GOT3 (cell line): Measurements from ENCODE around the gene SMARCA1.
"Not testable (repeated sequence)": the region's sequence is repeated elsewhere in the genome, so short reads cannot be mapped to it uniquely, and the experiment has no call there.

ENCODE experiments used
- DNase-seq: peaks from one replicate; lab custom pipeline; 2025; ENCODE audit warnings: mixed read lengths; lab: John Stamatoyannopoulos, UW

The SMARCA1 gene

DNA sequence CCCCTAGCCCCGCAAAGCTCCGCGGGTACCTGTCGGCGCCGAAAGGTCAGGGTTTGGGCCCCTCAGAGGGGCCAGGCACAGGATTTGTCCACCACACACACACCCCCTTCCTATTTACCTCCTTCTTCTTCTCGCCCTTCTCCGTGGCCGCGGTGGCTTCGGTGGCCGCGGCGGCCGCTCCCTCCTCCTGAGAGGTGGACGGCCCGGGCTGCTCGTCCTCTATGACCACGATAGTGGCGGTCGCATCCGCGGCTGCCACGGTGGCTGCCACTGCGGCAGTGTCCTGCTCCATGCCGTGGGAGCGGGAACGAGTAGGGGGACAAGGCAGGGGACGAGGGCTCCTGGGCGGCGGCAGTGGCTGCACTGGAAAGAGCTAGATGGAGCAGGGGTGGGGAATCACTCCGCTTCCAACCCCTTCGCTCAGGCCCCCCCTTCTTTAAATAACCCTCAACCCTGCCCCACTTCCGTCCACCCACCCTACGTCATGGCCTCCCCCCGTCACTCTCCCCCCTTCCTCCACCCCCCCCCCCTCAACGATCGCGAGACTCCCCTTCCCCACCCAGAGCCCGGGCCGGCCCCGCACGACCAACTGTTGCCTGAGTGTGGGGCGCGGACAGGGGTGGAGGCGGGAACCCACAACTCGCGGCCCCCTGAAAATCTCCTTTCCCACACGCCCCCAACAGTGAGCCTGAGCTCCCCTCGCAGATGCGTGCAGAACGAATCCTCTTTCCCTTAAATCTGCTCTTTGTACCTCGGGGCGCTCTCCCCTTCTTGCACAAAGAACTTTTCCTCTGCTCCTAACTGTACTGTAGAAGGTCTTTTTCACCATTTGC, at the start of gene SMARCA1:
SMARCA1 (minus strand) TSS at position 412 of the 833 bp plus-strand sequence; CDS start at position 292, 120 bp downstream.
- DNase-seq = peak; percentile 4

- DNase-seq = no peak
These were observed 49.1 kb upstream of the SMARCA1 start for GRCh38 chrX:129572422-129572821.

- DNase-seq = no peak
These were observed 45.1 kb upstream of the SMARCA1 start for GRCh38 chrX:129568349-129568748.

DNA sequence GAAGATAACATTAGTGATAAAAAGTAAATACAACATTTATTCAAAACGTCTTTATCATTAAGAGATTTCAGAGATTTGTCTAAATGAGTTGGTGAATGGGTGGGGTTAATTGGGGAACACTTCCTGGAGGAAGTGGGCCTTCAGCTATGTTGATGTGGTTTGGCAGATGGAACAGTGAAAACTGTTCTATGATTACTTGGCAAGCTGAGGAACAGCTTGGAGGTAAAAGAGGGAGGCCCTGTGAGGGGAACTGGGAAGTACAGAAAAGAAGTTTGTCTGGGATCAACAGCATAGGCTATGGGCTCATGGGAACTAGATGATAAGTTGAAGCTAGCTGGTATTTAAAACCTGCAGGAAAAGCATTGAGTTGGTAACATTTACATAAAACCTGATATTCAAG, 42.8 kb upstream of the SMARCA1 start:
- no peak for DNase-seq

DNA sequence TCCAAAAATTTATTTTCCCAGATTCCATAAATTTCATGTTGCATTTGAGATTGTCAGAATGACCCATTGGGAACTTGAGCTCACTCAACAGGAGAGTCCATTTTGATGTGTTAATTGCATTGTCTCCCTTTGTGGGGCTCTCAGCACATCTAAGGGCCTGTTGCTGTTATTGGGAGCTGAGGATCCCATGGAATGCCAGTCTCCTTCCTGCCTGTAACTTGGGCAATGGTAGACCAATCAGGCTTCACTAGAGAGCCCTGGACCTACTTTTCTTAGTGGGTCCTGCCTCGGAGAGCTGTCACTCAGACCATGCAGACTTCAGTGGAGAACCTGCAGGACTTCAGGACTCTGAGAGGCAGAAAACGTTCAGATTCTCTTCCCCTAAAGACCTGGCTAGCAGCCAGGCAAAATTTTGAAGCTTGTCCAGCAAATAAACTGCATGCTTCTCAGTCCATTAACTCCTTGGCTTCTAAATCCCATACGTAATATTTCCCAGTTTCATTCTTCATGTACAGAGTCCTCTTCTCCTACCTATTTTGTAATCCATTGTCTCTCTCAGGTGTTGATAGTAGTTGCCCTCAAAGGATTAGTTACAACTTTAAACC, 41.9 kb upstream of the SMARCA1 start:
- no peak for DNase-seq

DNA sequence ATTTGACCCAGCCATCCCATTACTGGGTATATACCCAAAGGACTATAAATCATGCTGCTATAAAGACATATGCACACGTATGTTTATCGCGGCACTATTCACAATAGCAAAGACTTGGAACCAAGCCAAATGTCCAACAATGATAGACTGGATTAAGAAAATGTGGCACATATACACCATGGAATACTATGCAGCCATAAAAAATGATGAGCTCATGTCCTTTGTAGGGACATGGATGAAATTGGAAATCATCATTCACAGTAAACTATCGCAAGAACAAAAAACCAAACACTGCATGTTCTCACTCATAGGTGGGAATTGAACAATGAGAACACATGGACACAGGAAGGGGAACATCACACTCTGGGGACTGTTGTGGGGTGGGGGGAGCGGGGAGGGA, 41.1 kb upstream of the SMARCA1 start:
- DNase-seq = not testable (repeated sequence)

GRCh38 chrX:129561453-129561852, 38.2 kb upstream of the SMARCA1 start:
- no peak for DNase-seq

- DNase-seq = no peak
These were observed 36.5 kb upstream of the SMARCA1 start for GRCh38 chrX:129559783-129560182.

DNA sequence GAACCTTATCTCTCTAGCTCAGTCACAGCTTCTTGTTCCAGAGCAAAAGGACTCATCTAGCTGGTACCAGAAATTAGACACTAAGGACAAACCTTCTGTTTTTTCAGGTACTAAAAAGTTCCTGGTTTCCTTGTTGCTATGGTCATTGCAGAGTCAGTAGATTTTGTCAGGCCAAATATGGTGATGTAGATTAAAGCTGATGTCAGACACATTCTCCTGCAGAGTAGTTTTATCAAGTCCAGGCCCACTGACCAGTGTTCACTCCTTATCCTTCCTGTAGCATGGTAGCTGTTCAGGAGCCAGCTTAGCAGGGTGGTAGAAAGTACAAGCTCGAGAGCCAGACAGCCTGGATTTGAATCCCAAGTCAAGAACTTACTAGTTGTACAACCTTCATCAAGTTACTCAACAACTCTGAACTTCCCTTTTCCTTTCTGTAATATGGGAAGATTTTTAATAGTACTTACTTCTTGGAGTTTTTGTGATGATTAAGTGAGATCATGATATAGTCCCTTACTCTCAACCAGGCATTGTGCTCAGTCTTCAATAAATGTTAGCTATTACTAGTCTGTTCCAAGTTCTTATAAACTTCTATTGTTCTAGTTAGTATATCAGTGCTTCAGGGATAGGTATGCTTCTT, 34.7 kb upstream of the SMARCA1 start:
- no peak for DNase-seq

GRCh38 chrX:129556806-129557315, 33.6 kb upstream of the SMARCA1 start:
- no peak for DNase-seq

DNA sequence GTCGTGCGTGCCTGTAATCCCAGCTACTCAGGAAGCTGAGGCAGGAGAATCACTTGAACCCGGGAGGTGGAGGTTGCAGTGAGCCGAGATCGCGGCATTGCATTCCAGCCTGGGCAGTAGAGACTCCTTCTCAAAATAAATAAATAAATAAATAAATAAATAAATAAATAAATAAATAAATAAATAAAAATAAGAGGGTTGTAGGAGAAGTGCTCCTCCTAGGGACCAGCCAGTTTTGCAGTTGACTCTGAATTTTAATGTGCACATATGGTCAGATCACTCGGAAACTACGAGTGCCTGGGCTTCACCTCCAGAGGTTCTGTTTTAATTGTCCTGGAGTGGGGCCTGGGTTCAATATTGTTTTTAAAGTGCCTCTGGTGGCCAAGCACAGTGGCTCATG, 31.5 kb upstream of the SMARCA1 start:
- DNase-seq = not testable (repeated sequence)

GRCh38 chrX:129553619-129554288, 30.5 kb upstream of the SMARCA1 start:
- DNase-seq = no peak

- no peak for DNase-seq
These were observed 25.8 kb upstream of the SMARCA1 start for GRCh38 chrX:129549124-129549523.

GRCh38 chrX:129545408-129545807, 22.1 kb upstream of the SMARCA1 start:
- DNase-seq = no peak

DNA sequence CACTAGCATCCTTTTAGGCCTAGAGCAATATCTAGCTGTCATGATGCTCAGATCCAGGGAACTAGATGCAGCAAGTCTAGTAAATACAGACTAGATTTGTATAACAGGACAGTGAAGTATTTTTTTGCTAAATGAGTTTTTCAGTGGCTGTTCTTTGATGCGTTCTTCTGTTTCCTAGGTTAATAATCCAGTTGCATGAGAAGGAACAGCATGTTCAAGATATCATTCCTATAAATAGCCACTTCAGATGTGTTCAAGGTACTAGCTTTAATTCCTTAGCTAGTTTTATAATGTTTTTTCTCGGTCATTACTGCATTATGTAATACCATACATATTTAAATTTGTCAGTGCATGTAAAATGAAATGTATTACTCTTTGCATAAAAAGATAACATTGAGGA, 21.5 kb upstream of the SMARCA1 start:
- DNase-seq = no peak

- DNase-seq = no peak
These were observed 17.5 kb upstream of the SMARCA1 start for GRCh38 chrX:129540722-129541184.

DNA sequence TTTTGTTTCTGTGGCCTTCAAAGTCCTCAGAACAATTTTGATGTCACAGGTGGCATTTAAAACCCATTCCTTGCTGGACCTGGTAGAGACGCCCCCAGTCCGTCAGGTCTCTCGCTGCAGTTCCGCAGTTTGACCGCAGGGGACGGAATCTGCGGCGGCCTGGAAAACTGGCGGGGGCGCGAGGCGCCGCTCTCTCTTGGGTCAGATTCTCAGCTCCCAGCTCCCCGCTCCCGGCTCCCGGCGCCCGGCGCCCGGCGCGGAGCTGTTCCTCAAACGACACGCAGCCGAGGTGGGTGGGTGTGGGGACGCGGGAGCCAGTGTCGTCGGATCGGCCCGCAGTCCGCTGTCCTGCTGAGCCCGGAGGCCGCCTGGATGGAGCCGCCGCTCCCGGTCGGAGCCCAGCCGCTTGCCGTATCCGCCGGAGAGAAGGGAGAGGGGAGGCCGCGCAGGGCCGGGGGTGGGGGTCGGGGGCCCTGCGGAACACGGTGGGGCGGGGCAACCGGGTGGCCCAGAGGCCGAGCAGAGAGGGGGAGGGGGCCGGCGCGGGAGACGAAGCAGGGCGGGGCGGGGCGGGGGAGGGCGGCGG, 16.9 kb upstream of the SMARCA1 start, which contains the start of gene OCRL:
OCRL (plus strand) TSS at position 192 of the 586 bp plus-strand sequence; CDS start at position 373, 181 bp downstream.
- DNase-seq = peak; percentile 6

DNA sequence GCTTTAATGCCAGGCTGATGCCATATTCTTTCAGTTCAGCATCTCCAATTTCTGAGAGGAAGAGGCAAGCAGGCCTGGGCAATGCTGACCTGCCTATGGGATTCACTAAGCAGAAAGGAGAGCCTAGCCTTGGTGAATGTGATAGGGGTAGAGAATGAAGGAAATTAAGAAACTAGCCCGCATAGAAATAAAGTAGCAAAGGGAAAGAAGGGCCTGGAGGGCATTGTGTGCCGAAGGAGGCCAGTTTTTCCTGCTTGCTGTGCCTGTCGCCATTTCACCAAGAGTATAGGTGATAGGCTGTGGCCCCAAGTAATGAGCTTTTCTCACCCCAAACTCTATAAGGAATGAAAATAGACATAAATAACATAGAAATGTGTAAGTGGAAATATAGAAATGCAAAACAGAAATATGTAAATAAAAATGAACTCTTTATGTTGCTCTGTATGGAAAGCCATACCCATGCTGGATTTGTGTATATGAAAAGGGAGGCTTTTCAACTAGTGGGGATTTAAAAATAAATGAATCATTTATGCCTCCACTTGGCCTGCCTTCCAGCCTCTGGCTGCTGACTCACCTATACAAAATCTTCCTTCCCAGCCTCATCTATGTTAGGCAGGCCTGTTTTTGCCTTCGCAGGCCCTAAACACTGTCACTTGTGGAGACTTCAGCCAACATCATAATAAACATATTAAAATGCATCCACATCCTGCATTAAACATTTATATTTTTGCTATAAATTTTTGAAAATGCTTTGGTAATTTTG, 11.7 kb upstream of the SMARCA1 start:
- no peak for DNase-seq

GRCh38 chrX:129531132-129531531, 7.8 kb upstream of the SMARCA1 start:
- no peak for DNase-seq

- DNase-seq = no peak
These were observed 7.1 kb upstream of the SMARCA1 start for GRCh38 chrX:129530410-129530809.
